K562 (cell line): Measurements from ENCODE around the gene TEX51. TPM values are rescaled to one million over a fixed set of nuclear protein-coding genes. Genes with fewer than 3 reads are reported as not detected.

Source experiments
- ATAC-seq: fragments of 200-7000 bp; cut with Tn5 transposase; 3 replicates; pipeline ENCODE4 v1.9.1; 2020; ENCODE audit warnings: moderate library complexity
- BruUV-seq: library from RNA; stranded (reverse); fragments of 400-500 nt; replicated peaks from 2 replicates; lab custom pipeline; 2021; lab: Mats Ljungman, UMichigan
- CTCF ChIA-PET: fragments of 300-600 bp; formaldehyde crosslinking; extraction: SDS; loops from one replicate; lab custom pipeline; 2021; ENCODE audit warnings: low intra/inter-chr PET ratio; lab: Yijun Ruan, JAX
- POLR2A ChIA-PET: fragments of 300-600, 350-650 bp; sonication (Branson Sonifier 250); formaldehyde crosslinking; extraction: SDS; loops from one replicate; lab custom pipeline; 2021; ENCODE audit warnings: antibody characterized with exemption, inconsistent platforms; lab: Yijun Ruan, JAX
- DNase-seq, 4 experiments: peaks; one replicate each; pipeline versions ENCODE4 v3.0.0 to v3.0.0-alpha.2; 2011 to 2018; ENCODE audit warnings: low spot score in 3 of 4, mixed read lengths in 3 of 4; ENCODE audit errors: extremely low read depth in 1 of 4
- FAIRE-seq: peaks from 2 replicates; lab custom pipeline; 2011; peaks lifted over from hg19 to GRCh38; lab: Jason Lieb, UNC
- H2AFZ ChIP-seq: 2 replicates; pipeline ENCODE4 v1.6.0; 2011; ENCODE audit warnings: low read depth, low read length, control low read depth, inconsistent platforms
- H3K27ac ChIP-seq: fragments of 200-600 bp; 3 replicates; pipeline ENCODE4 v1.8.0; 2011; ENCODE audit warnings: low read depth, mild to moderate bottlenecking, control low read depth, inconsistent platforms, low read length, moderate library complexity, mixed read lengths; ENCODE audit errors: extremely low read depth
- H3K27me3 ChIP-seq, 2 experiments: fragments of 300-600 bp in 1 of 2; 2 replicates in 1 of 2; 3 replicates in 1 of 2; pipeline versions ENCODE4 v1.6.0 to v1.8.0; 2011; ENCODE audit warnings: inconsistent platforms in 2 of 2, low read length in 2 of 2, mild to moderate bottlenecking in 1 of 2, mixed read lengths in 1 of 2, moderate library complexity in 1 of 2; ENCODE audit not compliant: control insufficient read depth in 2 of 2, insufficient read depth in 2 of 2
- H3K36me3 ChIP-seq: fragments of 300-600 bp; 3 replicates; pipeline ENCODE4 v1.8.0; 2011; ENCODE audit warnings: mild to moderate bottlenecking, low read length, inconsistent platforms; ENCODE audit not compliant: control insufficient read depth, insufficient read depth
- H3K4me1 ChIP-seq, 2 experiments: fragments of 200-600 bp in 1 of 2; replicated peaks in 1 of 2; 2 replicates in 1 of 2; 3 replicates in 1 of 2; pipeline versions ENCODE4 v1.5.1 to v1.8.0; 2011; ENCODE audit warnings: inconsistent platforms in 2 of 2, low read length in 2 of 2, mild to moderate bottlenecking in 1 of 2, mixed read lengths in 1 of 2, moderate library complexity in 1 of 2; ENCODE audit not compliant: control insufficient read depth in 2 of 2, insufficient read depth in 2 of 2
- H3K4me2 ChIP-seq: 2 replicates; pipeline ENCODE4 v1.6.1; 2011; ENCODE audit warnings: low read length, control low read depth, inconsistent platforms, mixed read lengths; ENCODE audit not compliant: insufficient read depth
- H3K4me3 ChIP-seq: fragments of 200-600 bp; sonication (generic), shearing (Covaris generic); 2 replicates; pipeline ENCODE4 v1.5.1; 2016; ENCODE audit warnings: control low read depth, inconsistent platforms
- H3K79me2 ChIP-seq: fragments of 200-600 bp; 3 replicates; pipeline ENCODE4 v1.8.0; 2011; ENCODE audit warnings: low read length, inconsistent platforms; ENCODE audit not compliant: control insufficient read depth, insufficient read depth
- H3K9ac ChIP-seq, 2 experiments: 2 replicates each; pipeline versions ENCODE4 v1.6.0 to v1.6.1; 2011; ENCODE audit warnings: low read depth in 2 of 2, low read length in 2 of 2, control low read depth in 1 of 2, inconsistent platforms in 1 of 2, mild to moderate bottlenecking in 1 of 2, mixed read lengths in 1 of 2; ENCODE audit not compliant: insufficient read depth in 1 of 2
- H3K9me1 ChIP-seq: one replicate; pipeline ENCODE4 v1.6.0; 2011; ENCODE audit warnings: inconsistent platforms, mild to moderate bottlenecking, low read length, moderate library complexity; ENCODE audit not compliant: control insufficient read depth, insufficient read depth
- H3K9me3 ChIP-seq: replicated peaks from 2 replicates; pipeline ENCODE4 v1.5.1; 2011; ENCODE audit warnings: low read depth, low read length, inconsistent platforms; ENCODE audit not compliant: control insufficient read depth, insufficient read depth
- H4K20me1 ChIP-seq: replicated peaks from 2 replicates; pipeline ENCODE4 v1.6.1; 2011; ENCODE audit warnings: low read length, inconsistent platforms, mixed read lengths; ENCODE audit not compliant: control insufficient read depth, insufficient read depth
- CEBPB ChIP-seq: fragments of 450-650 bp; IDR thresholded peaks from 2 replicates; pipeline ENCODE4 v1.6.1; 2016; ENCODE audit warnings: missing genetic modification characterization, missing compliant biosample characterization
- DACH1 ChIP-seq: fragments of 450-650 bp; IDR thresholded peaks from 2 replicates; pipeline ENCODE4 v1.6.1; 2018; ENCODE audit not compliant: partially characterized antibody
- HEY1 ChIP-seq: fragments of 250-450 bp; sonication (Bioruptor Pico); IDR thresholded peaks from 2 replicates; pipeline ENCODE4 v1.5.0; 2020; ENCODE audit warnings: mild to moderate bottlenecking, moderate library complexity, borderline replicate concordance
- KLF10 ChIP-seq: fragments of 250-450 bp; sonication (Bioruptor Pico); IDR thresholded peaks from 2 replicates; pipeline ENCODE4 v1.6.1; 2021; ENCODE audit warnings: matching md5 sums
- NONO ChIP-seq, 2 experiments: fragments of 200-400 bp in 1 of 2; fragments of 450-650 bp in 1 of 2; formaldehyde crosslinking in 1 of 2; IDR thresholded peaks; 2 replicates each; pipeline ENCODE4 v1.6.1; 2017; ENCODE audit warnings: low read depth in 2 of 2, mild to moderate bottlenecking in 2 of 2, moderate library complexity in 2 of 2, low read length in 1 of 2
- SRSF7 ChIP-seq: fragments of 200-400 bp; formaldehyde crosslinking; optimal IDR thresholded peaks from 2 replicates; pipeline ENCODE3; 2017; ENCODE audit warnings: mild to moderate bottlenecking, low read depth, low read length
- ZNF586 ChIP-seq: fragments of 450-650 bp; formaldehyde crosslinking; conservative IDR thresholded peaks from 2 replicates; pipeline ENCODE4 v1.4.0; 2020; ENCODE audit warnings: mild to moderate bottlenecking, moderate library complexity
- WGBS: fragments of 100-300 bp; shearing (Covaris generic); methylation state at CpG from one replicate; pipeline ENCODE4 v1.1.6; 2016; ENCODE audit warnings: low coverage, mixed read lengths; ENCODE audit not compliant: insufficient coverage; ENCODE audit errors: missing lambda C conversion rate; 5-methylcytosine and 5-hydroxymethylcytosine counted together
- in situ Hi-C: fragments of 300-500 bp; cut with MboI; formaldehyde crosslinking; loops from 4 replicates; pipeline ENCODE4 v1.15.0; 2018; ENCODE audit warnings: inconsistent platforms, mixed read lengths
- intact Hi-C: fragments of 100-400 bp; cut with micrococcal nuclease; formaldehyde crosslinking; loops from 2 replicates; pipeline ENCODE4 v1.14.2; 2022
- polyA plus RNA-seq, 8 experiments: library from polyadenylated mRNA; depleted of rRNA in 4 of 8; stranded (reverse) in 5 of 8; unstranded in 3 of 8; fragments of >200 nt; fragmentation: Nextera tagmentation in 2 of 8; fragmentation: Illumina TruSeq in 1 of 8; extraction: Ambion mirVana in 2 of 8; extraction: Trizol in 1 of 8; gene quantifications; 2 replicates each; pipeline versions ENCODE4 v1.2.1 to v1.2.3, GENCODE V29; 2011 to 2014; ENCODE audit warnings: inconsistent platforms in 1 of 8, missing spikeins in 1 of 8
- total RNA-seq, 7 experiments: library from RNA; depleted of rRNA in 6 of 7; stranded (reverse); fragments of >200 nt in 6 of 7; fragmentation: Illumina TruSeq in 2 of 7; extraction: Trizol in 2 of 7; gene quantifications; 2 replicates each; pipeline versions ENCODE4 v1.2.1 to v1.2.3, GENCODE V29; 2011 to 2021; ENCODE audit warnings: low replicate concordance in 1 of 7
- TF ChIP-seq, protein P1 (sequence below): fragments of 250-450 bp; sonication (Bioruptor Pico); IDR thresholded peaks from 2 replicates; pipeline ENCODE4 v1.8.0; 2021; ENCODE audit warnings: mild to moderate bottlenecking, moderate library complexity
- TF ChIP-seq, protein P2 (sequence below): IDR thresholded peaks from 2 replicates; pipeline ENCODE4 v1.6.1; 2011; ENCODE audit warnings: borderline replicate concordance, low read depth, mild to moderate bottlenecking, moderate library complexity, low read length; ENCODE audit not compliant: insufficient read depth, poor library complexity, severe bottlenecking
- TF ChIP-seq, protein P3 (sequence below): sonication (generic); formaldehyde crosslinking; IDR thresholded peaks from 2 replicates; pipeline ENCODE4 v1.8.0; 2023; ENCODE audit warnings: mild to moderate bottlenecking, missing genetic modification reagents
- TF ChIP-seq, protein P4 (sequence below): sonication (generic); formaldehyde crosslinking; IDR thresholded peaks from 2 replicates; pipeline ENCODE4 v1.8.0; 2022; ENCODE audit warnings: missing genetic modification reagents, mild to moderate bottlenecking, borderline replicate concordance

Gene TEX51
- total and polyA plus RNA-seq, 9 of the 15 experiments (the other 6 are each of a cell fraction or from before 2014, with no cell fraction given): not detected

DNA sequence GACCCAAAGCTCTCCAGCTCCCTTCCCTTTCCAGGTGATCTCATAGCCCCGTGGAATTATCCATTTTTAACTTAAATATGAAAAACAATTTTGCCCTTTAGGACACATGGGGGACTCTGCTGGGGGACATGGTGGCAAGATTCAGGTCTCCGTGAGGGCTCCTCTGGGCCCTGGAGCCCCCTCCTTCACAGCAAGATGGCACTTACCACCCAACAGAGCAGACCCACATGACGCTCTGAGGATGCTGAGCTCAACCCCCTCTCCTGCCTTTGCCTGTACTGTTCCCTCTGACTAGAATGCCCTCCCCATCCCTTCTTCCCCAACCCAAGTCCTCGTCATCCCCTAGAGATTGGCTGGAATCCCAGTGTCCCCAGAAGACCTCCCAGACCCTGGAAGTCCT is 17.2 kb downstream of the TEX51 start (continued):
- TF ChIP-seq, protein P1, sequence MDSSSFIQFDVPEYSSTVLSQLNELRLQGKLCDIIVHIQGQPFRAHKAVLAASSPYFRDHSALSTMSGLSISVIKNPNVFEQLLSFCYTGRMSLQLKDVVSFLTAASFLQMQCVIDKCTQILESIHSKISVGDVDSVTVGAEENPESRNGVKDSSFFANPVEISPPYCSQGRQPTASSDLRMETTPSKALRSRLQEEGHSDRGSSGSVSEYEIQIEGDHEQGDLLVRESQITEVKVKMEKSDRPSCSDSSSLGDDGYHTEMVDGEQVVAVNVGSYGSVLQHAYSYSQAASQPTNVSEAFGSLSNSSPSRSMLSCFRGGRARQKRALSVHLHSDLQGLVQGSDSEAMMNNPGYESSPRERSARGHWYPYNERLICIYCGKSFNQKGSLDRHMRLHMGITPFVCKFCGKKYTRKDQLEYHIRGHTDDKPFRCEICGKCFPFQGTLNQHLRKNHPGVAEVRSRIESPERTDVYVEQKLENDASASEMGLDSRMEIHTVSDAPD: no peak
- TF ChIP-seq HEY1 (CRISPR knock-in tag) (no peak), DACH1 (no peak)

- no peaks in the 10 kb centered on the region for H3K4me1 ChIP-seq
- no peaks in the 10 kb centered on the region for H3K79me2 ChIP-seq
- no TSS peak for BruUV-seq
- no peak overlapping the region for H3K4me3 ChIP-seq
- CTCF ChIA-PET: no interaction called here
- H3K27me3 ChIP-seq: peaks cover 0 to 7% of the 10 kb centered on the region in 2 experiments; a peak in 2 of 5 replicates
- no peak overlapping the region for H3K4me2 ChIP-seq
- FAIRE-seq (no peak), ATAC-seq (no peak), DNase-seq (no peak)
- no peak overlapping the region for H2AFZ ChIP-seq
- no peaks in the 10 kb centered on the region for H3K9me1 ChIP-seq
- POLR2A ChIA-PET: no interaction called here
- H3K36me3 ChIP-seq: no peaks in the 10 kb centered on the region
- WGBS: 0% methylated on average over 4 of the region's 4 CpGs
- no peak overlapping the region for H3K9ac ChIP-seq
- H3K9me3 ChIP-seq: no peaks in the 10 kb centered on the region
- no peaks in the 10 kb centered on the region for H4K20me1 ChIP-seq
- in situ Hi-C loops: no loop called here
- H3K27ac ChIP-seq: no peak overlapping the region
- intact Hi-C loops: no loop called here
- TF ChIP-seq, protein P2, sequence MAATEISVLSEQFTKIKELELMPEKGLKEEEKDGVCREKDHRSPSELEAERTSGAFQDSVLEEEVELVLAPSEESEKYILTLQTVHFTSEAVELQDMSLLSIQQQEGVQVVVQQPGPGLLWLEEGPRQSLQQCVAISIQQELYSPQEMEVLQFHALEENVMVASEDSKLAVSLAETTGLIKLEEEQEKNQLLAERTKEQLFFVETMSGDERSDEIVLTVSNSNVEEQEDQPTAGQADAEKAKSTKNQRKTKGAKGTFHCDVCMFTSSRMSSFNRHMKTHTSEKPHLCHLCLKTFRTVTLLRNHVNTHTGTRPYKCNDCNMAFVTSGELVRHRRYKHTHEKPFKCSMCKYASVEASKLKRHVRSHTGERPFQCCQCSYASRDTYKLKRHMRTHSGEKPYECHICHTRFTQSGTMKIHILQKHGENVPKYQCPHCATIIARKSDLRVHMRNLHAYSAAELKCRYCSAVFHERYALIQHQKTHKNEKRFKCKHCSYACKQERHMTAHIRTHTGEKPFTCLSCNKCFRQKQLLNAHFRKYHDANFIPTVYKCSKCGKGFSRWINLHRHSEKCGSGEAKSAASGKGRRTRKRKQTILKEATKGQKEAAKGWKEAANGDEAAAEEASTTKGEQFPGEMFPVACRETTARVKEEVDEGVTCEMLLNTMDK: no peak
- TF ChIP-seq KLF10 (CRISPR knock-in tag): no peak
- TF ChIP-seq ZNF586 (CRISPR knock-in tag): no peak
- TF ChIP-seq, protein P3, sequence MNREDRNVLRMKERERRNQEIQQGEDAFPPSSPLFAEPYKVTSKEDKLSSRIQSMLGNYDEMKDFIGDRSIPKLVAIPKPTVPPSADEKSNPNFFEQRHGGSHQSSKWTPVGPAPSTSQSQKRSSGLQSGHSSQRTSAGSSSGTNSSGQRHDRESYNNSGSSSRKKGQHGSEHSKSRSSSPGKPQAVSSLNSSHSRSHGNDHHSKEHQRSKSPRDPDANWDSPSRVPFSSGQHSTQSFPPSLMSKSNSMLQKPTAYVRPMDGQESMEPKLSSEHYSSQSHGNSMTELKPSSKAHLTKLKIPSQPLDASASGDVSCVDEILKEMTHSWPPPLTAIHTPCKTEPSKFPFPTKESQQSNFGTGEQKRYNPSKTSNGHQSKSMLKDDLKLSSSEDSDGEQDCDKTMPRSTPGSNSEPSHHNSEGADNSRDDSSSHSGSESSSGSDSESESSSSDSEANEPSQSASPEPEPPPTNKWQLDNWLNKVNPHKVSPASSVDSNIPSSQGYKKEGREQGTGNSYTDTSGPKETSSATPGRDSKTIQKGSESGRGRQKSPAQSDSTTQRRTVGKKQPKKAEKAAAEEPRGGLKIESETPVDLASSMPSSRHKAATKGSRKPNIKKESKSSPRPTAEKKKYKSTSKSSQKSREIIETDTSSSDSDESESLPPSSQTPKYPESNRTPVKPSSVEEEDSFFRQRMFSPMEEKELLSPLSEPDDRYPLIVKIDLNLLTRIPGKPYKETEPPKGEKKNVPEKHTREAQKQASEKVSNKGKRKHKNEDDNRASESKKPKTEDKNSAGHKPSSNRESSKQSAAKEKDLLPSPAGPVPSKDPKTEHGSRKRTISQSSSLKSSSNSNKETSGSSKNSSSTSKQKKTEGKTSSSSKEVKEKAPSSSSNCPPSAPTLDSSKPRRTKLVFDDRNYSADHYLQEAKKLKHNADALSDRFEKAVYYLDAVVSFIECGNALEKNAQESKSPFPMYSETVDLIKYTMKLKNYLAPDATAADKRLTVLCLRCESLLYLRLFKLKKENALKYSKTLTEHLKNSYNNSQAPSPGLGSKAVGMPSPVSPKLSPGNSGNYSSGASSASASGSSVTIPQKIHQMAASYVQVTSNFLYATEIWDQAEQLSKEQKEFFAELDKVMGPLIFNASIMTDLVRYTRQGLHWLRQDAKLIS (CRISPR knock-in tag): no peak
- no peak for TF ChIP-seq CEBPB (tag)
- no peak for TF ChIP-seq NONO (IDR thresholded peaks at IDR 0.05; ENCODE audit: low read depth in 2 of 2, low read length in 1 of 2)
- TF ChIP-seq SRSF7: no peak
- TF ChIP-seq, protein P4, sequence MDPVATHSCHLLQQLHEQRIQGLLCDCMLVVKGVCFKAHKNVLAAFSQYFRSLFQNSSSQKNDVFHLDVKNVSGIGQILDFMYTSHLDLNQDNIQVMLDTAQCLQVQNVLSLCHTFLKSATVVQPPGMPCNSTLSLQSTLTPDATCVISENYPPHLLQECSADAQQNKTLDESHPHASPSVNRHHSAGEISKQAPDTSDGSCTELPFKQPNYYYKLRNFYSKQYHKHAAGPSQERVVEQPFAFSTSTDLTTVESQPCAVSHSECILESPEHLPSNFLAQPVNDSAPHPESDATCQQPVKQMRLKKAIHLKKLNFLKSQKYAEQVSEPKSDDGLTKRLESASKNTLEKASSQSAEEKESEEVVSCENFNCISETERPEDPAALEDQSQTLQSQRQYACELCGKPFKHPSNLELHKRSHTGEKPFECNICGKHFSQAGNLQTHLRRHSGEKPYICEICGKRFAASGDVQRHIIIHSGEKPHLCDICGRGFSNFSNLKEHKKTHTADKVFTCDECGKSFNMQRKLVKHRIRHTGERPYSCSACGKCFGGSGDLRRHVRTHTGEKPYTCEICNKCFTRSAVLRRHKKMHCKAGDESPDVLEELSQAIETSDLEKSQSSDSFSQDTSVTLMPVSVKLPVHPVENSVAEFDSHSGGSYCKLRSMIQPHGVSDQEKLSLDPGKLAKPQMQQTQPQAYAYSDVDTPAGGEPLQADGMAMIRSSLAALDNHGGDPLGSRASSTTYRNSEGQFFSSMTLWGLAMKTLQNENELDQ: no peak
Observed at GRCh38 chr2:126916744-126917143, 18.1 kb downstream of the TEX51 start.
